ENCODE measurements around the gene FAM53B.

The FAM53B gene

DNA sequence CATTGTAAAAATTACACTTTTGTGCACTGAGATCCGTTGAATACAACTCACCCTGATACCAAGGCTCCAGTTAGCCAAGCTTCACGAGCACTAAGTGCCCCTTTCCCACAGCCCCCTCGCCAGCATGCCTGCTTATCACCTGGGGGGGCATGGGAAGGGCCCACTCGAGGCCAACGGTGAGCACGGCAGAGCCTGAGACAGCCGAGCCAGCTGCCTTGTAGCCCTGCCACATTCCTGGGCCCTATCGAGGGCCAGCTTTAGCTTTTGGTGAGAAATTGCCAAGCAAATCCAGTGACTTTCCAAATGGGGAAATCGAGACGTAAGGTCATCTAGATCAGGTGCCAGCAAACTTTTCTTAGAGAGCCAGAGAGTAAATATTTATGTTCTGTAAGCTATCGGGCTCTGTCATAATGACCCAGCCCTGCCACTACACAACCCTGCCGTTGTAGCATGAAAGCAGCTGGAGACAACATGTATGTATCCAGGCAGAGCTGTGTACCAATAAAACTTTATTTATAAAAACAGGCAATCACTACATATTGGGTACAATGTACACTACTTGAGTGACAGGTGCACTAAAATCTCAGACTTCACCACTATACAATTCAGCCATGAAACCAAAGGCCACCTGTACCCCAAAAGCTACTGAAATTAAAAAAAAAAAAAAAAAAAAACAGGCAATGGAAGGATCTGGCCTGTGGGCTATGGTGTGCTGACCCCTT, 83.6 kb downstream of the FAM53B start:
- Histone ChIP-seq H3K4me3 (ENCODE audit: insufficient read depth in 1 of 2, low read depth in 1 of 2, low read length in 2 of 2) (no peak overlapping the region), H3K36me3 (ENCODE audit: control insufficient read depth in 1 of 2, insufficient read depth in 2 of 2, low read depth in 1 of 2, low read length in 2 of 2) (peaks cover 8 to 33% of the 10 kb centered on the region in 2 experiments), H2BK5ac (ENCODE audit: low read depth, low read length, poor library complexity, severe bottlenecking) (no peak overlapping the region), H2BK120ac (ENCODE audit: low read depth, low read length) (no peak overlapping the region), H3K4ac (ENCODE audit: low read depth in 1 of 2, low read length in 2 of 2) (no peak overlapping the region), H3K9me3 (ENCODE audit: control insufficient read depth, low read length) (no peaks in the 10 kb centered on the region), H3K27me3 (ENCODE audit: control insufficient read depth in 1 of 2, insufficient read depth in 1 of 2, low read length in 2 of 2) (no peaks in the 10 kb centered on the region), H3K27ac (ENCODE audit: low read length, poor library complexity, severe bottlenecking) (no peak overlapping the region), H3K4me2 (ENCODE audit: low read length, poor library complexity, severe bottlenecking) (no peak overlapping the region), H4K91ac (ENCODE audit: low read length) (no peak overlapping the region), H3K4me1 (ENCODE audit: control insufficient read depth, insufficient read depth, low read depth, low read length) (no peaks in the 10 kb centered on the region), H2BK15ac (ENCODE audit: low read depth, poor library complexity, severe bottlenecking) (no peak overlapping the region), H3K18ac (ENCODE audit: low read depth in 1 of 2, low read length in 2 of 2) (no peak overlapping the region), H2AK5ac (ENCODE audit: low read length, severe bottlenecking) (no peak overlapping the region), H3K79me1 (replicated peaks; ENCODE audit: low read length, poor library complexity, severe bottlenecking) (peaks cover 39% of the 10 kb centered on the region), H3K14ac (ENCODE audit: low read length in 2 of 2) (no peak overlapping the region), H2AFZ (ENCODE audit: low read depth, low read length) (no peak overlapping the region), H3K23ac (ENCODE audit: low read length in 2 of 2) (no peak overlapping the region), H4K8ac (ENCODE audit: low read length) (no peak overlapping the region), H3K9ac (ENCODE audit: low read length) (no peak overlapping the region), H2BK12ac (ENCODE audit: low read length in 2 of 2) (no peak overlapping the region)
- WGBS = 94% methylated on average over 12 of the region's 12 CpGs
- peak; percentile 33 for DNase-seq

DNA sequence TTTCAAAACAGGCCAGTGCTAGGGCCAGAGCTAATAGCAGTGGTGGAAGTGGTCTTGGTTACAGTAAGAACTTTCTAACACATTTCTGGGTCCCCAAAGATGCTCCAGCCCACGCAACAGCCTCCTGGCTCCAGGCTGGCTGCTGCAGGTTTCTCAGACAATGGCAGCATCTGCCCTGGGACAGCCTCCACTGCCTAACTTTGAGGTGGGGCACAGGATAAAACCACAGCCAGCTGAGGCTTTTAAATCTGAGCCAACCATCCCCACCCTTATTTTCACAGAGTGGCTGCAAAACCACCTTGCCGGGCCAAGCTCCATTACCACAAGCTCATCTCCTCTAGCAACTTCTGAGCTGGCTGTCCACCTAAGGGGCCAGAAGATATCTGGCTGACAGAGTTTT, 84.8 kb downstream of the FAM53B start:
- Histone ChIP-seq H2AK5ac (ENCODE audit: low read length, severe bottlenecking) (no peak overlapping the region), H3K79me1 (replicated peaks; ENCODE audit: low read length, poor library complexity, severe bottlenecking) (peaks cover 39% of the 10 kb centered on the region), H3K23ac (ENCODE audit: low read length in 2 of 2) (no peak overlapping the region), H3K18ac (ENCODE audit: low read depth in 1 of 2, low read length in 2 of 2) (no peak overlapping the region), H2BK15ac (ENCODE audit: low read depth, poor library complexity, severe bottlenecking) (no peak overlapping the region), H3K9me3 (ENCODE audit: control insufficient read depth, low read length) (no peaks in the 10 kb centered on the region), H2BK120ac (ENCODE audit: low read depth, low read length) (no peak overlapping the region), H3K36me3 (ENCODE audit: control insufficient read depth in 1 of 2, insufficient read depth in 2 of 2, low read depth in 1 of 2, low read length in 2 of 2) (peaks cover 10 to 33% of the 10 kb centered on the region in 2 experiments), H3K4me1 (ENCODE audit: control insufficient read depth, insufficient read depth, low read depth, low read length) (no peaks in the 10 kb centered on the region), H2BK5ac (ENCODE audit: low read depth, low read length, poor library complexity, severe bottlenecking) (no peak overlapping the region), H4K91ac (ENCODE audit: low read length) (no peak overlapping the region), H2AFZ (ENCODE audit: low read depth, low read length) (no peak overlapping the region), H3K27ac (ENCODE audit: low read length, poor library complexity, severe bottlenecking) (no peak overlapping the region), H3K9ac (ENCODE audit: low read length) (no peak overlapping the region), H3K4ac (ENCODE audit: low read depth in 1 of 2, low read length in 2 of 2) (no peak overlapping the region), H3K14ac (ENCODE audit: low read length in 2 of 2) (no peak overlapping the region), H4K8ac (ENCODE audit: low read length) (no peak overlapping the region), H3K4me2 (ENCODE audit: low read length, poor library complexity, severe bottlenecking) (no peak overlapping the region), H2BK12ac (ENCODE audit: low read length in 2 of 2) (no peak overlapping the region), H3K4me3 (ENCODE audit: insufficient read depth in 1 of 2, low read depth in 1 of 2, low read length in 2 of 2) (no peak overlapping the region), H3K27me3 (ENCODE audit: control insufficient read depth in 1 of 2, insufficient read depth in 1 of 2, low read length in 2 of 2) (no peaks in the 10 kb centered on the region)
- WGBS = 75% methylated on average over 2 of the region's 2 CpGs
- no peak for DNase-seq

DNA sequence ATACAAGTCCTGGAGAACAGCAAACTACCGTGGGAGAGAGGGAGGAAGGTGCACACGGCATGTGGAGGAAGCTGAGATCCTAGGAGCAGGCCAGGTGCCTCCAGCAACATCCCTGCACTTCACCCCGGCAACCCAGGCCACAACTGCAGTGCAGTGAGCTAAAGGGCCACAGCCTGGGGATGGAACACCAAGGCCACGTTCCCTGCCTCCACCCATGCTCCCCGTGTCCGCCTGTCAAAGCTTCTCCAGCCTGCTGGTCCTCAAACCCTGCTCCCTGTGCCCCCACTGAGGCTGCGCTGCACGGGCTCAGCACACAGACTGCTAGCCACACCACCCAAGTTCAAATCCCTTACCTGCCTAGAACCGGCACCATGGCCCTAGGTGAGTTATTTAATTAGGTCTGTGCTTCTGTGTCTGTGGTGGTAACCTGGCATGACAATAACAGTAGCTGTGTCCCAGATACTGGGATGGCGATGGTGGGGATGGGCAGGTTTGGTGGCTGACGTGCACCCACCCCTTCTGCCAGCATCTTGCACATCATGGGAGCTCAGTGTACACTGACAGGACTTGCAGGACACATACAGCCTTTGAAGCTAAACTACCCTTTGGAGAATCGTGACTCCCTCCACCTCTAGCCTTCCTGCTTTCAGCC, 85.5 kb downstream of the FAM53B start:
- Histone ChIP-seq H3K9me3 (ENCODE audit: control insufficient read depth, low read length) (no peaks in the 10 kb centered on the region), H3K27ac (ENCODE audit: low read length, poor library complexity, severe bottlenecking) (no peak overlapping the region), H2BK5ac (ENCODE audit: low read depth, low read length, poor library complexity, severe bottlenecking) (no peak overlapping the region), H2BK120ac (ENCODE audit: low read depth, low read length) (no peak overlapping the region), H2AK5ac (ENCODE audit: low read length, severe bottlenecking) (no peak overlapping the region), H2AFZ (ENCODE audit: low read depth, low read length) (no peak overlapping the region), H2BK15ac (ENCODE audit: low read depth, poor library complexity, severe bottlenecking) (no peak overlapping the region), H2BK12ac (ENCODE audit: low read length in 2 of 2) (no peak overlapping the region), H3K4ac (ENCODE audit: low read depth in 1 of 2, low read length in 2 of 2) (no peak overlapping the region), H3K4me3 (ENCODE audit: insufficient read depth in 1 of 2, low read depth in 1 of 2, low read length in 2 of 2) (no peak overlapping the region), H3K4me2 (ENCODE audit: low read length, poor library complexity, severe bottlenecking) (no peak overlapping the region), H3K18ac (ENCODE audit: low read depth in 1 of 2, low read length in 2 of 2) (no peak overlapping the region), H3K9ac (ENCODE audit: low read length) (no peak overlapping the region), H3K4me1 (ENCODE audit: control insufficient read depth, insufficient read depth, low read depth, low read length) (no peaks in the 10 kb centered on the region), H4K91ac (ENCODE audit: low read length) (no peak overlapping the region), H3K36me3 (ENCODE audit: control insufficient read depth in 1 of 2, insufficient read depth in 2 of 2, low read depth in 1 of 2, low read length in 2 of 2) (peaks cover 10 to 26% of the 10 kb centered on the region in 2 experiments), H3K27me3 (ENCODE audit: control insufficient read depth in 1 of 2, insufficient read depth in 1 of 2, low read length in 2 of 2) (no peaks in the 10 kb centered on the region), H3K14ac (ENCODE audit: low read length in 2 of 2) (no peak overlapping the region), H3K79me1 (replicated peaks; ENCODE audit: low read length, poor library complexity, severe bottlenecking) (peaks cover 38% of the 10 kb centered on the region), H3K23ac (ENCODE audit: low read length in 2 of 2) (no peak overlapping the region), H4K8ac (ENCODE audit: low read length) (no peak overlapping the region)
- 94% methylated on average over 10 of the region's 12 CpGs for WGBS
- no peak for DNase-seq

DNA sequence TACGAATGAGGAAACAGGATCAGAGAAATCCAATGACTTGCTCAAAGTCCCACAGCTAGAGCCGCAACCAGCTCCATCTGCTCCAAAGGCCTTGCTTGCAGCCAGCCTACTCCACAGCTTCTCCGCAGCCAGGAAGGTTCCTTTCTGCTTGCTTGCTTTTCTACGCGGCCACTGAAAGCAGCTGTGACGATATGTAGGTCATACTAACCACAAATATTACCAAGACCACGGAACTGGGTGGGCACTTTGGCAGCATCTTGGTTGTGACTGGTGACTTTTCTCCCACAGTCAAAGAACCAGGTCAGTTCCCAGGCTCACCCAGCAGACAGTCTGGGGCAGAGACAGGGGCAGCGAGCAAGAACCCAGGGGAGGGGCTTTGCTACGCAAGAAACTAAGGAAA, 86.4 kb downstream of the FAM53B start:
- WGBS = 85% methylated on average over 9 of the region's 9 CpGs
- H3K27me3 ChIP-seq (ENCODE audit: control insufficient read depth in 1 of 2, insufficient read depth in 1 of 2, low read length in 2 of 2) = no peaks in the 10 kb centered on the region
- H3K9ac ChIP-seq (ENCODE audit: low read length) = no peak overlapping the region
- no peak overlapping the region for H2BK5ac ChIP-seq (ENCODE audit: low read depth, low read length, poor library complexity, severe bottlenecking)
- H3K36me3 ChIP-seq (ENCODE audit: control insufficient read depth in 1 of 2, insufficient read depth in 2 of 2, low read depth in 1 of 2, low read length in 2 of 2) = peaks cover 6 to 22% of the 10 kb centered on the region in 2 experiments
- H3K14ac ChIP-seq (ENCODE audit: low read length in 2 of 2) = no peak overlapping the region
- H4K8ac ChIP-seq (ENCODE audit: low read length) = no peak overlapping the region
- H3K23ac ChIP-seq (ENCODE audit: low read length in 2 of 2) = no peak overlapping the region
- H3K9me3 ChIP-seq (ENCODE audit: control insufficient read depth, low read length) = no peaks in the 10 kb centered on the region
- H3K4me2 ChIP-seq (ENCODE audit: low read length, poor library complexity, severe bottlenecking) = no peak overlapping the region
- peaks cover 37% of the 10 kb centered on the region for H3K79me1 ChIP-seq (replicated peaks; ENCODE audit: low read length, poor library complexity, severe bottlenecking)
- DNase-seq = peak; percentile 34
- no peak overlapping the region for H2AFZ ChIP-seq (ENCODE audit: low read depth, low read length)
- H2BK15ac ChIP-seq (ENCODE audit: low read depth, poor library complexity, severe bottlenecking) = no peak overlapping the region
- no peak overlapping the region for H3K18ac ChIP-seq (ENCODE audit: low read depth in 1 of 2, low read length in 2 of 2)
- no peak overlapping the region for H3K4me3 ChIP-seq (ENCODE audit: insufficient read depth in 1 of 2, low read depth in 1 of 2, low read length in 2 of 2)
- no peak overlapping the region for H2BK120ac ChIP-seq (ENCODE audit: low read depth, low read length)
- no peak overlapping the region for H3K27ac ChIP-seq (ENCODE audit: low read length, poor library complexity, severe bottlenecking)
- no peak overlapping the region for H2AK5ac ChIP-seq (ENCODE audit: low read length, severe bottlenecking)
- no peak overlapping the region for H4K91ac ChIP-seq (ENCODE audit: low read length)
- H2BK12ac ChIP-seq (ENCODE audit: low read length in 2 of 2) = no peak overlapping the region
- no peak overlapping the region for H3K4ac ChIP-seq (ENCODE audit: low read depth in 1 of 2, low read length in 2 of 2)
- no peaks in the 10 kb centered on the region for H3K4me1 ChIP-seq (ENCODE audit: control insufficient read depth, insufficient read depth, low read depth, low read length)
